ENCODE results near the gene PLA1A.
A peak's percentile ranks its signal among the peaks of the same experiment; 100 is the strongest.

Gene PLA1A

DNA sequence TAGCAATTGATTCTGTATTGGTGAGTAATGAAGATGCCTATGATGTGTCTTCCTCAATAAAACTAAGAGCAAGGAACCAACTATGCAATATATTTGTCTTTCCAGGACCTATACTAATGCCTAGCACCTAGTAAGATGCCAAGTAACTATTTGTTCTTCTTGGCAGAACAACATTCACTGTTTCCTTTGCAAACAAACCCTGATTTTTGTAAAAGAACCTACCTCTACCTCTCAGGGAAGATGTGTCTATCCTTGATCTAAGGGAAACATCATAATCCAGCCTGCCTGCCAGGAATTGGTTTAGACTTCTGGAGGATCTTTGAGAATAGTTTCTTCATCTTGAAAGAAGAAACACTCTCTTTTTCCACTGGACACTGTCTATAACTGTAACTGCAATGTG lies 22.2 kb upstream of the PLA1A start:
- Histone ChIP-seq H3K4me3 (ENCODE audit: insufficient read depth, low read depth, low read length) (no peak overlapping the region), H3K36me3 (ENCODE audit: control insufficient read depth, insufficient read depth, low read length) (no peaks in the 10 kb centered on the region), H3K27ac (ENCODE audit: insufficient read depth, low read depth, low read length, poor library complexity, severe bottlenecking) (no peak overlapping the region), H3K9me3 (ENCODE audit: control insufficient read depth, low read length) (no peaks in the 10 kb centered on the region), H3K4me1 (ENCODE audit: control insufficient read depth, insufficient read depth, low read length) (no peaks in the 10 kb centered on the region), H3K27me3 (ENCODE audit: control insufficient read depth, insufficient read depth, low read length, poor library complexity, severe bottlenecking) (peaks cover 14% of the 10 kb centered on the region)

DNA sequence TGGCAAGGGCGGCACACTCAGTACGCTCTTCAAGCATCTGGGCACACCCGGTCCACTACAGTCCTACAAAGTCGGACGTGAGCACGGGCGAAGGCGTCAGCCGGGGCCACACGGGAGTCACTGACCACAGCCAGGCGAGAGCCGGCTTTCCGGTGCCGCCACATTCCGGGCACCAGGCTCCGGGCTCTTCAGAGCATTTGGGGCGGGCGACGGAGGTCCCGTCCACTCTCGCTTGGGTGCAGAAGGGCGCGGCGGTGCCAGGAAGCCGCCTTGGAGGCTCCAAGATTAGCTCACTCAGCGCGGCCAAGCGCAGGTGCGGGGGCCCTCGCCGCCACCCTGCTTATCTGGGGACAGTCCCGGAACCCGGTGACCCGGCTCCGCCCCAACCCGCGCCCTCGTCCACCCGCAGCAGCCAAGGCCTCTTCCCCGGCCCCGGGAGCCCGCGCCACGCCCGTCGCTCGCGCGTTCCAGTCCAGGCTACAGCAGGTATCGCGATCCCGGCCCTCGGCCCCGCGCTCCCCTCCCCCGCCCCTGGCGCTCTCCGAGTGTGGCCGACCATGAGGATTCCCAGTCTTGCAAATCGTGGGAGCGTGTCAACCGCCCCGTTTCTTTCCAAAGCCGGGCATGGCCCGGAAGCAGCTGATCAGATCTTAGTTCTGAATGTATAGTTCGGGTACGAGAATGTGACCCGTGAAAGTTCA lies 18.2 kb upstream of the PLA1A start, which contains the start of gene ADPRH:
Gene ADPRH, plus strand, starts transcription at position 127 of the 701 bp plus-strand sequence. CDS start 2,678 bp downstream, outside the sequence.
- Histone ChIP-seq H3K4me3 (ENCODE audit: insufficient read depth, low read depth, low read length) (peak within 1 kb of the TSS; percentile 53), H3K36me3 (ENCODE audit: control insufficient read depth, insufficient read depth, low read length) (no peaks in the 10 kb centered on the region), H3K27ac (ENCODE audit: insufficient read depth, low read depth, low read length, poor library complexity, severe bottlenecking) (peak within 1 kb of the TSS; percentile 38), H3K27me3 (ENCODE audit: control insufficient read depth, insufficient read depth, low read length, poor library complexity, severe bottlenecking) (peaks cover 16% of the 10 kb centered on the region), H3K4me1 (ENCODE audit: control insufficient read depth, insufficient read depth, low read length) (no peaks in the 10 kb centered on the region), H3K9me3 (ENCODE audit: control insufficient read depth, low read length) (no peaks in the 10 kb centered on the region)
- 2% methylated on average over 68 of the region's 68 CpGs for WGBS, 2 experiments

DNA sequence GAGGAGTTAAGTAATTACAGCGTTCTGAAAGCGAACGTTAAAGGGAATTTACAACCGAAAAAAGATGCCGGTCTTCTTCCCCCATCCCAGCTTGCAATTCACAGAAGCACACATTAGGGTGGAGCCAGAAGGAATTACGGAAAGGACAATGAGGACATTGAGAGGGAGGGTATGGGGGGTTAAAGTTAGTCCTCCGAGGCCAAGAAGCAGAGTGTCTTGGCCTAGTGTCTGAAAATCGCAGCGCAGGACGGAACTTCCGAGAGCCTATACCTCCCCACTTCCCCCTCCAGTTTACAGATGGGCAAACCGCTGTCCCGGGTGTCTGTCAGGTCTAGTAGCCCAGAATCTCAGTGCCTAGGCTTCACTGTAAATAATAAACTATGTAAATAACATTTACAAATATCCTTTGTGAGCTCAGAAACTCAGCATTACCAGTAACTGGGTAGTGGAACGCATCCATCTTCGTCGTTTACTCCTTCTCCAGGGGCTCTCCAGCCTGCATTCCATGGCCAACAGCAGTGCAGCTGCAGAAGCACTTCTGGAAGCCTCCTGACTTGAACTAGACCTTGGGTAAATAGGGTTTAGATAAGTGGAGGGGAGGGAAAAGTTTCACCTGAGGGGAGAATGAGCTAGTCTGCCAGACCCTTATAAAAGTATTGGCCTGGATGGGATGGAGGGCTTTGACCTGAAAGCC lies 17.5 kb upstream of the PLA1A start:
- WGBS, 2 experiments: 17 to 23% methylated on average over 14 to 16 of the region's 16 CpGs
- H3K27ac ChIP-seq (ENCODE audit: insufficient read depth, low read depth, low read length, poor library complexity, severe bottlenecking): peak overlapping the region; percentile 38

GRCh38 chr3:119582178-119582577 lies 15.5 kb upstream of the PLA1A start:
- Histone ChIP-seq H3K4me3 (ENCODE audit: insufficient read depth, low read depth, low read length) (no peak overlapping the region), H3K4me1 (ENCODE audit: control insufficient read depth, insufficient read depth, low read length) (no peaks in the 10 kb centered on the region), H3K27ac (ENCODE audit: insufficient read depth, low read depth, low read length, poor library complexity, severe bottlenecking) (no peak overlapping the region), H3K27me3 (ENCODE audit: control insufficient read depth, insufficient read depth, low read length, poor library complexity, severe bottlenecking) (peaks cover 16% of the 10 kb centered on the region), H3K36me3 (ENCODE audit: control insufficient read depth, insufficient read depth, low read length) (no peaks in the 10 kb centered on the region), H3K9me3 (ENCODE audit: control insufficient read depth, low read length) (no peaks in the 10 kb centered on the region)
- WGBS, 2 experiments: 77 to 79% methylated on average over 6 of the region's 6 CpGs

More for the DNA sequence above, 17.5 kb upstream of the PLA1A start:
- Histone ChIP-seq H3K36me3 (ENCODE audit: control insufficient read depth, insufficient read depth, low read length) (no peaks in the 10 kb centered on the region), H3K4me1 (ENCODE audit: control insufficient read depth, insufficient read depth, low read length) (no peaks in the 10 kb centered on the region), H3K9me3 (ENCODE audit: control insufficient read depth, low read length) (no peaks in the 10 kb centered on the region), H3K4me3 (ENCODE audit: insufficient read depth, low read depth, low read length) (peak overlapping the region; percentile 53), H3K27me3 (ENCODE audit: control insufficient read depth, insufficient read depth, low read length, poor library complexity, severe bottlenecking) (peaks cover 16% of the 10 kb centered on the region)

- Histone ChIP-seq H3K27ac (ENCODE audit: insufficient read depth, low read depth, low read length, poor library complexity, severe bottlenecking) (no peak overlapping the region), H3K9me3 (ENCODE audit: control insufficient read depth, low read length) (no peaks in the 10 kb centered on the region), H3K27me3 (ENCODE audit: control insufficient read depth, insufficient read depth, low read length, poor library complexity, severe bottlenecking) (peaks cover 5% of the 10 kb centered on the region), H3K36me3 (ENCODE audit: control insufficient read depth, insufficient read depth, low read length) (no peaks in the 10 kb centered on the region), H3K4me3 (ENCODE audit: insufficient read depth, low read depth, low read length) (no peak overlapping the region), H3K4me1 (ENCODE audit: control insufficient read depth, insufficient read depth, low read length) (peaks cover 5% of the 10 kb centered on the region)
- 93% methylated on average over 10 of the region's 10 CpGs for WGBS, 2 experiments
These were observed 12.5 kb upstream of the PLA1A start for GRCh38 chr3:119585208-119585607.

DNA sequence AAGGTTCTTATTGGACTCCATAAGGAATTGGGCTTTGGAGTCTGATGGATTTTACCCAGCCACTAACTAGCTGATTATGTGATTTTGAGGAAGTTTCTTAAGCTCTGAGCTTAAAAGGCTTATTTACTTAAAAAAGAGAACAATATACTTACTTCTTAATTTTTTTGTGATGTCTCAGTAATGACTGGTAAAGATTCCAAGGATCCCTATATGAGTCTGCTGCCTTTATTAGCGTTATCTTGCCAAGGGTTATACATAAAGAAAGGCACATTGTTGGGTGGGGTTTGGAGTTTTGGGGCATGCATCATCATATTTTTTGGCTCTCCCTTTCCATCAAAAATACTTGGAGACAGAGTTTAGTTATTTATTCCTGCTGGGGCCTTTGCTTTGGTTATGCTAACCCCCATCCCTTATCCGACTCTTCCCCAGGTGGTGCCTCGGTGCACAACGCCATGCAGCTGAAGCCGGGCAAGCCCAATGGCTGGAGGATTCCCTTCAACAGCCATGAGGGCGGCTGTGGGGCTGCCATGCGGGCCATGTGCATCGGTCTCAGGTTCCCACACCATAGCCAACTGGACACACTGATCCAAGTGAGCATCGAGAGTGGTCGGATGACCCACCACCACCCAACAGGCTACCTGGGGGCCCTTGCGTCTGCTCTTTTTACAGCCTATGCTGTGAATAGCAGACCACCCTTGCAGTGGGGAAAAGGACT lies 11.7 kb upstream of the PLA1A start:
- Histone ChIP-seq H3K27ac (ENCODE audit: insufficient read depth, low read depth, low read length, poor library complexity, severe bottlenecking) (no peak overlapping the region), H3K4me3 (ENCODE audit: insufficient read depth, low read depth, low read length) (no peak overlapping the region)

DNA sequence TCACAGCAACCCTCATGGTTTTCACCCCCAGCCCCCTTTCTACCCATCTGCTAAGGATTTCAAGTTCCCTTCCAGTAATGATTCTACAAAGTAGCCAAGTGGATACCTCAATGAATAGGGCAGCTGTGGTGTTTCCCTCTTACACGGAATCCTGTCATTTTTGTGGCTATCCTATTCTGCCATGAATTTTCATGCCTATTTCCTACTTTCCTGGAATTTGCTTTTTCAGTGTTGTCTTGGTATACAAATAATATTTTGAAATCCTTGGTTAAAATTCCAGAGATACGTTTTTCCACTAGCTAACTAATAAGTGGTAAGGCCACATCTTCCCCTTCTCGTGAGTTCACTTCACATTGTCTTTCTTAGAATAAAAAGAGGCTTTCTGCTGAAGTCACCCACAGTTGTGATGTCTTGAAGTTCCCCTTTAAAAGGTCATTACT lies 10.9 kb upstream of the PLA1A start:
- no peaks in the 10 kb centered on the region for H3K27me3 ChIP-seq (ENCODE audit: control insufficient read depth, insufficient read depth, low read length, poor library complexity, severe bottlenecking)
- no peak overlapping the region for H3K27ac ChIP-seq (ENCODE audit: insufficient read depth, low read depth, low read length, poor library complexity, severe bottlenecking)
- peaks cover 5% of the 10 kb centered on the region for H3K4me1 ChIP-seq (ENCODE audit: control insufficient read depth, insufficient read depth, low read length)
- no peaks in the 10 kb centered on the region for H3K9me3 ChIP-seq (ENCODE audit: control insufficient read depth, low read length)
- no peaks in the 10 kb centered on the region for H3K36me3 ChIP-seq (ENCODE audit: control insufficient read depth, insufficient read depth, low read length)
- WGBS, 2 experiments: 74% methylated on average over 3 of the region's 3 CpGs
- H3K4me3 ChIP-seq (ENCODE audit: insufficient read depth, low read depth, low read length): no peak overlapping the region

More for the DNA sequence above, 11.7 kb upstream of the PLA1A start:
- Histone ChIP-seq H3K9me3 (ENCODE audit: control insufficient read depth, low read length) (no peaks in the 10 kb centered on the region), H3K36me3 (ENCODE audit: control insufficient read depth, insufficient read depth, low read length) (no peaks in the 10 kb centered on the region), H3K4me1 (ENCODE audit: control insufficient read depth, insufficient read depth, low read length) (peaks cover 5% of the 10 kb centered on the region), H3K27me3 (ENCODE audit: control insufficient read depth, insufficient read depth, low read length, poor library complexity, severe bottlenecking) (no peaks in the 10 kb centered on the region)
- 96 to 97% methylated on average over 11 of the region's 11 CpGs for WGBS, 2 experiments

GRCh38 chr3:119588112-119588511 lies 9.6 kb upstream of the PLA1A start:
- 93 to 94% methylated on average over 3 of the region's 3 CpGs for WGBS, 2 experiments

GRCh38 chr3:119589102-119589773 lies 8.4 kb upstream of the PLA1A start:
- Histone ChIP-seq H3K4me1 (ENCODE audit: control insufficient read depth, insufficient read depth, low read length) (peaks cover 5% of the 10 kb centered on the region), H3K4me3 (ENCODE audit: insufficient read depth, low read depth, low read length) (no peak overlapping the region), H3K27me3 (ENCODE audit: control insufficient read depth, insufficient read depth, low read length, poor library complexity, severe bottlenecking) (no peaks in the 10 kb centered on the region), H3K27ac (ENCODE audit: insufficient read depth, low read depth, low read length, poor library complexity, severe bottlenecking) (no peak overlapping the region), H3K9me3 (ENCODE audit: control insufficient read depth, low read length) (no peaks in the 10 kb centered on the region), H3K36me3 (ENCODE audit: control insufficient read depth, insufficient read depth, low read length) (no peaks in the 10 kb centered on the region)
- WGBS, 2 experiments: 65 to 67% methylated on average over 6 of the region's 6 CpGs

More at GRCh38 chr3:119588112-119588511, 9.6 kb upstream of the PLA1A start:
- Histone ChIP-seq H3K9me3 (ENCODE audit: control insufficient read depth, low read length) (no peaks in the 10 kb centered on the region), H3K27ac (ENCODE audit: insufficient read depth, low read depth, low read length, poor library complexity, severe bottlenecking) (no peak overlapping the region), H3K36me3 (ENCODE audit: control insufficient read depth, insufficient read depth, low read length) (no peaks in the 10 kb centered on the region), H3K27me3 (ENCODE audit: control insufficient read depth, insufficient read depth, low read length, poor library complexity, severe bottlenecking) (no peaks in the 10 kb centered on the region), H3K4me1 (ENCODE audit: control insufficient read depth, insufficient read depth, low read length) (peaks cover 5% of the 10 kb centered on the region), H3K4me3 (ENCODE audit: insufficient read depth, low read depth, low read length) (no peak overlapping the region)
